Measurements from ENCODE around the gene AXIN1.

DNA sequence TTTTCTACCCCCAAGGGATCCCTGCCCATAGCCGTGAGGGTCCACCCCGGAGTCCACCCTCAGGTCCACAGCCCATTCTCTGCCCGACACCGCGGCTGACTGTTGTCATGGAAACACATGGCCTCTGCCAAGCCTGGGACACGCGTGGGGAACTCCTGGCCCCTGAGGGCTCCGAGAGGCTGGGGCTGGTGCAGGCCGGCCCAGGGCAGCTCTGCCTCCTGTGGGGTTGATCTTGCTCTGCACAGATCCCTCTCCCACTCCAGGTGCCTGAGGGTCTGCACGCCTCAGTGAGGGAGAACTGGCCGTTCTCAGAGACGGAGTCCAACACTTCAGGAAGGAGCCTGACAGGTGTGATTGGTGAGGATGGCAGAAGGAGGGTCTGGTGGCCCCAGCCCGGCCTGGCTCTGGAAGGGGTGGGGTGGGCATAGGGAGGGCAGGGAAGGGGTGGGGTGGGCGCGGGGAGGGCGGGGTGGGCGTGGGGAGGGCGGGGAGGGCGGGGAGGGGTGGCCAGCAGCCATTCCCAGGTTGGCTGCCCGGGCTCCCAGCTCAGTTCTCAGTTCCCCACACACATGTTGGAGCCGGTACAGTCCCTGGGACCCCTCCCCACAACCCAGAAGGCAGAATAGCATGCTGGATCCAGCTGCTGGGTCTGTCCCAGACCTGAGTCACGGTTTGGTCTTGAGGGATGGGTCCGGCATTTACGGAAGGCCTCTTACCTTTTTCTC lies 11.4 kb upstream of the AXIN1 start:
- TF ChIP-seq, protein P1, sequence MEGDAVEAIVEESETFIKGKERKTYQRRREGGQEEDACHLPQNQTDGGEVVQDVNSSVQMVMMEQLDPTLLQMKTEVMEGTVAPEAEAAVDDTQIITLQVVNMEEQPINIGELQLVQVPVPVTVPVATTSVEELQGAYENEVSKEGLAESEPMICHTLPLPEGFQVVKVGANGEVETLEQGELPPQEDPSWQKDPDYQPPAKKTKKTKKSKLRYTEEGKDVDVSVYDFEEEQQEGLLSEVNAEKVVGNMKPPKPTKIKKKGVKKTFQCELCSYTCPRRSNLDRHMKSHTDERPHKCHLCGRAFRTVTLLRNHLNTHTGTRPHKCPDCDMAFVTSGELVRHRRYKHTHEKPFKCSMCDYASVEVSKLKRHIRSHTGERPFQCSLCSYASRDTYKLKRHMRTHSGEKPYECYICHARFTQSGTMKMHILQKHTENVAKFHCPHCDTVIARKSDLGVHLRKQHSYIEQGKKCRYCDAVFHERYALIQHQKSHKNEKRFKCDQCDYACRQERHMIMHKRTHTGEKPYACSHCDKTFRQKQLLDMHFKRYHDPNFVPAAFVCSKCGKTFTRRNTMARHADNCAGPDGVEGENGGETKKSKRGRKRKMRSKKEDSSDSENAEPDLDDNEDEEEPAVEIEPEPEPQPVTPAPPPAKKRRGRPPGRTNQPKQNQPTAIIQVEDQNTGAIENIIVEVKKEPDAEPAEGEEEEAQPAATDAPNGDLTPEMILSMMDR (IDR thresholded peaks at IDR 0.05) = no peak
- no peak for TF ChIP-seq POLR2A (IDR thresholded peaks at IDR 0.05)
